ENCODE results near the gene CYP2B6.
"Not testable (repeated sequence)": the region's sequence is repeated elsewhere in the genome, so short reads cannot be mapped to it uniquely, and the experiment has no call there.

The CYP2B6 gene

DNA sequence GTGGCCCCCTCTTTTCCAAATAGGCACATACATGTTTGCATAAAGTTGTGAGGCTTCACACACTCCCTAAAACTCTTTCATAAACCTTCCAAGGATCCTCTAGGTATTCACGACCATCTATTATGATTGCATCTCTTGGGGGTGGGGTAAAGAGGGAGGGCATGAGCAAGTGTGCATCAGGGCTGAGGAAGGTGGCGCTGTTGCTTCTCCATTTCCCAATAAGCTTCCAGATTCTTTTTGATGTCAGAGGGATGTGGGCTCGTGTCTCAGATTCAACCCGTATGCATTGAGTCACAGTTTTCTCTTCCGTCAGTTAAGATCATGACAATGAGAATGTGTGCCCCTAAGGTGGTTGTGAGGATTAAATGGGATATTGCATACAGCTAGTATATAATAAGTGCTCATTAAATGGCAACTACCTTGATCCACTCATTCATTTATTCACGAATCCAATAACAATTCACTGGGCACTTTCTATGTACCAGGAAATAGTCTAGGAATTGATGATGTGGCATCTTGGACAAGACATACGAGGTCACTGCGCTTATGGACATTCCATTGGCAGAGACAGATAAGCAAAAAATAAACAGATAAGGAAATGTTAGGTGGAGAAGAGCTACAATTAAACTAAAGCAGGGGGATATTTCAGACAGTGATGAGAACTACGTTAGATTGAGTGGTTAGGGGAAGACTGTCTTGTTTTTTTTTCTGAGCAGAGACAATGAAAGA is 10.3 kb downstream of the CYP2B6 start:
- H3K27me3 Mint-ChIP-seq, result peaks cover 9% of the 10 kb centered on the region
- intact Hi-C loops (cut with micrococcal nuclease), result no loop called here
- H3K4me1 Mint-ChIP-seq (ENCODE audit: low read depth), result no peaks in the 10 kb centered on the region
- H3K4me3 Mint-ChIP-seq, result no peak overlapping the region
- no peaks in the 10 kb centered on the region for H3K9me3 Mint-ChIP-seq
- no peaks in the 10 kb centered on the region for H3K36me3 Mint-ChIP-seq (ENCODE audit: low read depth)
- H3K27ac Mint-ChIP-seq, result no peak overlapping the region

DNA sequence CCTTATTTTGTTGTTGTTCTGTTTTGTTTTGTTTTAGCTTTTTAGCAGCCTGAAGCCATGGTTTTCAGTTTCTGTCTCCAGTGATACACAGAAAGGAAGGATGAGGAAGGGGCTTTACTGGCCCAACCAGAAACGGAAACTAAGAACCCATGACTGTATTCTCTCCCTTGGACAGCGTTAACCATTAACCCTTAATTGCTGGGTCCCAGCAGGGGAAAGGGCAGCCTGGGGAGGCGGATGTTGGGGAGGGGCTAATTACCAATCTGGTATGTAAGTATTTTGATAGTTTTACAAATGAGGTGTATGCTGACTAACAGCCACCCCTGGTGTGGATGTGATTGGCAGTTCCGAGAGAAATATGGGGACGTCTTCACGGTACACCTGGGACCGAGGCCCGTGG is 12.6 kb downstream of the CYP2B6 start:
- H3K27ac Mint-ChIP-seq; H3K4me3 Mint-ChIP-seq; H3K4me1 Mint-ChIP-seq (ENCODE audit: low read depth); intact Hi-C loops (cut with micrococcal nuclease); H3K9me3 Mint-ChIP-seq; H3K36me3 Mint-ChIP-seq (ENCODE audit: low read depth): not testable (repeated sequence)
- peaks cover 11% of the 10 kb centered on the region for H3K27me3 Mint-ChIP-seq

DNA sequence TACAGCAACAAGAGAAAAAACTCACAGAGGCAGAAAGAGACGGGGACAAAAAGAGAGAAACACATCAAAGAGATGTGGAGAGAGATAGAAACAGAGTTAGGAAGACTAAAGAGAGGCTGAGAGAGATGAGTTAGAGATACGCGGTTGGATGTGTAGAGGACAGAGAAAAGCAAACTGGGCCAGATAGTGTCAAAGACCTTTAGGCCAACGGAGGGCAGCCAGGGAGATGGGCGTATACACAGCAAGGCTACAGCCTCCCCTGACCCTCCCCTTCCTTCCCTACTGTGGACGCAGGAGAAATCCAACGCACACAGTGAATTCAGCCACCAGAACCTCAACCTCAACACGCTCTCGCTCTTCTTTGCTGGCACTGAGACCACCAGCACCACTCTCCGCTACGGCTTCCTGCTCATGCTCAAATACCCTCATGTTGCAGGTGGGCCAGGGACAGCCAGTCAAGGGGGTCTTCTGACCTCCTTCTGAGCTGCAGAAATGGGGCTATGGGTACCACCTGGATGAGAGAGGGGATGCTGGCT is 18.7 kb downstream of the CYP2B6 start:
- no peak overlapping the region for H3K4me3 Mint-ChIP-seq
- H3K27ac Mint-ChIP-seq, result no peak overlapping the region
- H3K9me3 Mint-ChIP-seq, result no peaks in the 10 kb centered on the region
- intact Hi-C loops (cut with micrococcal nuclease), result no loop called here
- H3K36me3 Mint-ChIP-seq (ENCODE audit: low read depth), result no peaks in the 10 kb centered on the region
- H3K27me3 Mint-ChIP-seq, result peaks cover 28% of the 10 kb centered on the region
- H3K4me1 Mint-ChIP-seq (ENCODE audit: low read depth), result no peaks in the 10 kb centered on the region

DNA sequence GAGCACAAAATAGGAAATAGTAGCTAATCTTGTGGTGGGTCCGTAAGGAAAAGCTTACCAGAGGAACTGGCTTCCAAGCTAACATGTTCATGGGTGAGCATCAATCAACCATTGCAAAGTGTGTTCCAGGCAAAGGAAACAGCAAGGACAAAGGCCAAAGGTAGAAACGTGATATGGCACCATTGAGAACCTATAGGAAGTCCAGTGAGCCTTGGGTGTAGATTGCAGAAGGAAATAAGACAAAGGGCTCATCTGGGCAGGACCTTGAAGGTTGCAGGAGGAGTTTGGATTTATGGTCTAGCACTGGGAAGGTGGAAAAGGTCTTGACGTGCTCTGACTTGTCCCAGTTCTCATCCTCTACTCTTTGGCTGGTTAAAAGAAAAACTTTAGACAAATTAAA is 22.3 kb downstream of the CYP2B6 start:
- Mint-ChIP-seq H3K36me3 (ENCODE audit: low read depth) (no peaks in the 10 kb centered on the region), H3K27me3 (peaks cover 27% of the 10 kb centered on the region), H3K9me3 (no peaks in the 10 kb centered on the region), H3K4me1 (ENCODE audit: low read depth) (peaks cover 5% of the 10 kb centered on the region), H3K27ac (no peak overlapping the region), H3K4me3 (no peak overlapping the region)
- intact Hi-C loops (cut with micrococcal nuclease), result no loop called here

DNA sequence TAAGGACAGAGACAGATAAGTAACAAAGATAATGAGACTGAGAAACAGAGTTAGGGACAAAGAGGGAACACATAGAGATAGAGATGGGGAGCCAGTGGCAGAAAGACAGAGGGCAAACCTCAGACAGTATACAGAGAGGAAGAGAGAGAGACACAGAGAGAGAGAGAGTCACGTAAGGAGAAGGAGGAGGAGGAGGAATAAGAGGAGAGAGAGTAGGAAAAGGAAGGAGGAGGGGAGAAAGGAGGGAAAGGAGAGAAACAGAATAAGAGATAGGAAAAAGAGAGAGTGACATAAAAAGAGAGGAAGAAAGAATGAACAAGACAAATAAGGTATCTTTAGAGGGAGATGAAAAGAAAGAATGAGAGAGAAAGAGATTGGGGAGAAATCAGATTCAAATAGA is 23.6 kb downstream of the CYP2B6 start:
- no peak overlapping the region for H3K27ac Mint-ChIP-seq

DNA sequence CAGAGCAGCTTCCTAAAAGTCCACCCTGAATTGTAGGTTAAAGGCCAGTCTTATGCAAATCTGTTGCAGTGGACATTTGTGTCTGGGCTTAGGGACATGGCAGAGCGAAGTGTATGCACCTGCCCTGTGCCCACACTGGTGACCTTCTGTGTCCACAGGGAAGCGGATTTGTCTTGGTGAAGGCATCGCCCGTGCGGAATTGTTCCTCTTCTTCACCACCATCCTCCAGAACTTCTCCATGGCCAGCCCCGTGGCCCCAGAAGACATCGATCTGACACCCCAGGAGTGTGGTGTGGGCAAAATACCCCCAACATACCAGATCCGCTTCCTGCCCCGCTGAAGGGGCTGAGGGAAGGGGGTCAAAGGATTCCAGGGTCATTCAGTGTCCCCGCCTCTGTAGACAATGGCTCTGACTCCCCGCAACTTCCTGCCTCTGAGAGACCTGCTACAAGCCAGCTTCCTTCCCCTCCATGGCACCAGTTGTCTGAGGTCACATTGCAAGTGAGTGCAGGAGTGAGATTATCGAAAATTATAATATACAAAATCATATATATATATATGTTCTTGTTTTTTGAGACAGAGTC is 25.5 kb downstream of the CYP2B6 start:
- Mint-ChIP-seq H3K27me3 (peaks cover 18% of the 10 kb centered on the region), H3K4me1 (ENCODE audit: low read depth) (peaks cover 5% of the 10 kb centered on the region), H3K36me3 (ENCODE audit: low read depth) (no peaks in the 10 kb centered on the region), H3K27ac (no peak overlapping the region), H3K4me3 (no peak overlapping the region), H3K9me3 (no peaks in the 10 kb centered on the region)
- intact Hi-C loops (cut with micrococcal nuclease), result no loop called here

More for the DNA sequence above, 23.6 kb downstream of the CYP2B6 start:
- no peak overlapping the region for H3K4me3 Mint-ChIP-seq
- intact Hi-C loops (cut with micrococcal nuclease), result no loop called here
- H3K36me3 Mint-ChIP-seq (ENCODE audit: low read depth), result no peaks in the 10 kb centered on the region
- H3K9me3 Mint-ChIP-seq, result no peaks in the 10 kb centered on the region
- peaks cover 5% of the 10 kb centered on the region for H3K4me1 Mint-ChIP-seq (ENCODE audit: low read depth)
- H3K27me3 Mint-ChIP-seq, result peaks cover 24% of the 10 kb centered on the region

DNA sequence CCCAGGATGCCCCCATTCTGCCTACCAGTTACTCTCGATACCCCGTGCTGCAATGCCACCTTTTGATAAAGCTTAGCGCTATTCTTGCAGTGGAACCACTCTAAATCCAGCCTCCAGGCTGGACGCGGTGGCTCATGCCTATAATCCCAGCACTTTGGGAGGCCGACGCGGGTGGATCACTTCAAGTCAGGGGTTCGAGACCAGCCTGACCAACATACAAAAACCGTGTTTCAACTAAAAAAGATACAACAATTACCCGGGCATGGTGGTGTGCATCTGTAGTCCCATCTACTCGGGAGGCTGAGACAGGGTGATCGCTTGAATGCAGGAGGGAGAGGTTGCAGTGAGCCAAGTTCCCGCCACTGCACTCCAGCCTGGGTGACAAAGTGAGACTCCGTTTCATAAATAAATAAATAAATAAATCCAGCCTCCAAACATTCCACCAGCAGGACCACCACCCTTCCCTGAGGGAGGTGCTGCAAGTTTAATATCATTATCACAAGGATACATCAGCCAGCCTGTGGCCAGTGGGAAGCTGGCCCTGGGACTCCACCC is 27.7 kb downstream of the CYP2B6 start:
- intact Hi-C loops (cut with micrococcal nuclease), result no loop called here
- Mint-ChIP-seq H3K27me3 (peaks cover 12% of the 10 kb centered on the region), H3K36me3 (ENCODE audit: low read depth) (no peaks in the 10 kb centered on the region), H3K9me3 (no peaks in the 10 kb centered on the region), H3K27ac (no peak overlapping the region), H3K4me3 (no peak overlapping the region), H3K4me1 (ENCODE audit: low read depth) (peaks cover 5% of the 10 kb centered on the region)

DNA sequence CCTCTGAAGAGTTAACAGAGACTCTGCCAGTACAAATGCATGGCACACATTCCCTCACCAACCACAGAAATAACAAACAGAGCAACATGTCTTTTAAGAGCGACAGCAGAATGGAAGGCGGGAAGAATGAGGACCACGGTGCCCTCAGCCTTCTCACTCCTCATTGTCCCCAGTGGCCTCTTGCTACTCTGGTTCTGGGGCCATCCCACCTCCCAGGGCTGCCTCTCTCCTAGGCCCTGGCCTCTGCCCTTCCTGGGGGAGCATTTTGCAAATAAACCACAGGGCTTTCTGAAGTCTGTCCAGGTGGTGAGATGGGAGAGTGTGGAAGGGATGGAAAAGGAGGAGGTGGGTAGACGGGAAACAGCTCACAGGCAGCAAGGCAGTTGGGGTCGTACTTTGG is 28.3 kb downstream of the CYP2B6 start:
- Mint-ChIP-seq H3K27me3 (peaks cover 13% of the 10 kb centered on the region), H3K4me3 (no peak overlapping the region), H3K9me3 (no peaks in the 10 kb centered on the region), H3K27ac (no peak overlapping the region), H3K36me3 (ENCODE audit: low read depth) (no peaks in the 10 kb centered on the region), H3K4me1 (ENCODE audit: low read depth) (peaks cover 5% of the 10 kb centered on the region)
- intact Hi-C loops (cut with micrococcal nuclease), result no loop called here

DNA sequence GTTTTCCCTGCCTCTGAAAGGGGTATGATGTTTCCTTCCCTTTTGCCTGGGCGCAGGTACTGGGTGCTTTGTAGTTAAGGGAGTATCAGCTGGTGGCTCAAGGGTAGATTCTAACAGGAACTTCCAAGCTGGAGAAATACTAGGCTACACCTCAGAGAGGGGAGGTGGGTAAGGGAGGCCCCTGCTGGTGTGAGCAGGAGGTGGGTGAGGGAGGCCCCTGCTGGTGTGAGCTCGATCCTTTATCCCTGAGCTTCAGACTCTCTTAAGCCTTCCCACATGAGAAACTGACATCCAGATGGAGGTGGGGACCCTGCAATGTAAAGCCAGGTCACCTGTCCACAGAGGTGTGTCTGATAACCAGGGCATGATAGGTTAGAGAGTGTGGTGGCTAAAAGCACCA is 32.1 kb downstream of the CYP2B6 start:
- Mint-ChIP-seq H3K27me3 (peaks cover 32% of the 10 kb centered on the region), H3K4me1 (ENCODE audit: low read depth) (no peaks in the 10 kb centered on the region), H3K36me3 (ENCODE audit: low read depth) (no peaks in the 10 kb centered on the region), H3K4me3 (no peak overlapping the region), H3K27ac (no peak overlapping the region), H3K9me3 (no peaks in the 10 kb centered on the region)
- intact Hi-C loops (cut with micrococcal nuclease), result no loop called here

DNA sequence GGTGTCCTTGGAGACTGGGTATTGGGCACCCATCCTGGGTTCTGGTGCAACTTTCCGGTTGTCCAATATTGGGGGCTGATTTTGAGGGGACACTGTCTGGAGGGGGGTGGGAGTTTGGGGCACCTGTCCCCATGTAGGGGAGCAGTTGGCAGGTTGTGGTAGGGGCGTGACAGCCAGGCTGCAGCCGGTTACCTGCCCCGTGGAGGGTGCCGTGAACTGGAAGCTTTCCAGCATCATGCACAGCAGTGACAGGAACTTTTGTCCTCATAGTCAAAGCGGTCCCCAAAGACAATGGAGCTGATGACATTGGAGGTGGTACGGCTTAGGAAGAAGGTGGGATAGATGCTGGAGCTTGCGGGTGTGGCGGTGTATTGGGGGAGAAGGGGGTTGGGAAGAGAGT is 34.3 kb downstream of the CYP2B6 start:
- Mint-ChIP-seq H3K36me3 (ENCODE audit: low read depth) (no peaks in the 10 kb centered on the region), H3K4me3 (no peak overlapping the region), H3K27ac (no peak overlapping the region), H3K9me3 (no peaks in the 10 kb centered on the region), H3K4me1 (ENCODE audit: low read depth) (no peaks in the 10 kb centered on the region), H3K27me3 (peaks cover 38% of the 10 kb centered on the region)
- intact Hi-C loops (cut with micrococcal nuclease), result no loop called here

DNA sequence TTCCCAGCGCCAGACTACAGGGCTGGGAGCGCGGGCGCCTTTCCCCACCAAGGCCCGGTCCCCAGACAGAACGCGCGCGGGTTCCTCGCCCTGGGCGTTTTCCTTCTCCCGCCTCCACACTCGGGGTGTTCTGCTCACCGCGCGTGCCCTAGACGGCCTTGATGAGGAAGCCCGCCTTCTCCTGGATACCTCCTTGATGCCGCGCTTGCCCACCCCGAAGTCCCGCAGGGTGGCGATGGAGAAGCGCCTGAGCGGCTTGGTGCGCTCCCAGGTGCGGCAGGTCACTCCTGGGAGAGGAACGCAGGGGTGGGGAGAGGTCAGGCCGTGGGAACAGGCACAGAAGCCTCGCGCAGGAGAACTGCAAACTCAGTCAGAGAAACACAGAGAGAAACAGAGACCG is 34.8 kb downstream of the CYP2B6 start:
- Mint-ChIP-seq H3K36me3 (ENCODE audit: low read depth) (no peaks in the 10 kb centered on the region), H3K4me1 (ENCODE audit: low read depth) (no peaks in the 10 kb centered on the region), H3K27ac (no peak overlapping the region), H3K4me3 (no peak overlapping the region), H3K9me3 (no peaks in the 10 kb centered on the region), H3K27me3 (peaks cover 38% of the 10 kb centered on the region)
- intact Hi-C loops (cut with micrococcal nuclease), result no loop called here

DNA sequence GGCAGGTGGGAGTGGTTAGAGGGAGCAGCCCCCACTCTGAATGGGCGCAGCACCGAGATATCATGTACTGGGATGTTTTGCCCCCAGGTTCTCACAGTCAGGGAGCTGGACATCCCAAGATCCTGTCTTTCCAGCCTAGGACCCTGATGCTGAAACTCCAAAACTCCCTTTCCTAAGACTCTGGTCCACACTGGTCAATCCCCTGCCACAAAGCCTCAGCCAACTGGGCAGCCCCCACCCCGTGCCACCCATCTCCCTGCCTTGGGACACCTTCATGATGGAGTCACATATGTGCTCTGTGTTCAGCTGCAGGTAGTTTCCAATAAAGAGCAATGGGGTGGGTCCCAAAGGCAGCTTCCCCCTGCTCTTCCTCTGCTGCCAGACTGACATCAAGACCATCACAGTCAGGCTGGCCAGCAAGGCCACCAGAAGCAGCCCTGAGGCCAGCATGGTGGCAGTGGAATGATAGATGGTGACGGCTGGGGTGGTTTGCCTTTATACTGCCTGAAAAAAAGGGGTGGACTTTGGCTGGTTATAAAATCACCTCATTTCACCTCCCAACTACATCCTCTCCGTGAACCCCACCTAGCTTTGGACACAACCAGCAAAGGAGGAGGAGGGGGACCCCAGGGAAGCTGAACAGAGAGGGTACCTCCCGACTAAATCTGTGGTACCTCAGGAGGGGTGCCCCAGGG is 36.3 kb downstream of the CYP2B6 start:
- H3K36me3 Mint-ChIP-seq (ENCODE audit: low read depth), result no peaks in the 10 kb centered on the region
- no peak overlapping the region for H3K27ac Mint-ChIP-seq
- peaks cover 38% of the 10 kb centered on the region for H3K27me3 Mint-ChIP-seq
- intact Hi-C loops (cut with micrococcal nuclease), result no loop called here
- no peak overlapping the region for H3K4me3 Mint-ChIP-seq
- H3K4me1 Mint-ChIP-seq (ENCODE audit: low read depth), result no peaks in the 10 kb centered on the region
- H3K9me3 Mint-ChIP-seq, result no peaks in the 10 kb centered on the region

DNA sequence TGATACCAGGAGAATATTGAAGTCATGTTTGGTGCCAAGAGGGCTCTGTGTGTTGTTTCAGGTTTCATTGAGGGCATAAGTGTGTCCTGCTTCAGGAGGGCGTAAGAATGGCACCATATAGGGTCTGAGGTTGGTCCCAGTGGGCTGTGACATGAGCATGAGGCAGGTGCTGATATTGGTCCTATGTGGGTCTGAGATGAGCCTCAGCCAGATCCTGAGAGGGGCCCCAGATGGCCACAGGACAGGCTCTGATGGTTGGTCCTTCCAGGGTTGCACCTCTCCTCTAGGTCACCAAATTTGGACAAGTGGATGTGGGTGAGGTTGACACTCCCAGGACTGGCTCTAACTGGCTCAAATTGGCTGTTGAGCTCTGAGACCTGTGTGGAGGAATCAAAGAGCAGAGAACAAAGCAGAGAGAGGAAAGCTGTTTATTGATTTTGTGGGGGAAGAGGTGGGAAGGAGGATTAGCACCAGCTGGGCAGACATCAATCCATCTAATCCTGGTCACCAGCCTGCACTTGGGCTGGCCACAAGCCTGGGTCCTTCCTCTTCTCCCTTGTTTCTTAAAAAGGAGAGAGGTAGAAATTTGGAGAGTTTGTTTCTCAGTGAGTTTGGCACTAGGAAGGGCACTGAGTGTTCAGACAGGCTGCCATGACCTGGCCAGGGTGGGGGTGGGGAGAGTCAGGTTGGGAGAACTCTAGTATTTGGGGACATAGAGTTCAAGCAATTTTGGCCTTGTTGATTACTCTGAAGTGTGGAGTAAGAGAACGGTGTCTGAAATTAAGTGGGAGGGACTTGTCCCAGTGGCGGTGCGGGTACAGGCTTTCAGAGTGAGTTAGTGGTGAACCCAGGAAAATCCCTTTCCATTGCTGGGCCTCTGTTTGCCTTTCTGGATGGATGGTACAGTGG is 38.7 kb downstream of the CYP2B6 start:
- Mint-ChIP-seq H3K27ac (no peak overlapping the region), H3K9me3 (no peaks in the 10 kb centered on the region), H3K4me3 (no peak overlapping the region), H3K27me3 (peaks cover 35% of the 10 kb centered on the region), H3K36me3 (ENCODE audit: low read depth) (no peaks in the 10 kb centered on the region), H3K4me1 (ENCODE audit: low read depth) (no peaks in the 10 kb centered on the region)
- intact Hi-C loops (cut with micrococcal nuclease), result no loop called here
